ENCODE measurements around the gene HNRNPR. TPM values are rescaled to one million over a fixed set of nuclear protein-coding genes. Genes with fewer than 3 reads are reported as not detected.

The HNRNPR gene
- total RNA-seq, 1 experiment from 2014 or later = 194 TPM

Other genes starting within 250 kb of the HNRNPR start
- gene LUZP1, start 175.4 kb downstream of the HNRNPR start, total RNA-seq (2021; ENCODE audit: unreplicated experiment) = 22.4 TPM
- gene HTR1D, start 126.8 kb downstream of the HNRNPR start, total RNA-seq (2021; ENCODE audit: unreplicated experiment) = 3.5 TPM
- 8.1 TPM for gene ZNF436, start 25.6 kb upstream of the HNRNPR start, total RNA-seq (2021; ENCODE audit: unreplicated experiment)
- gene TCEA3, start 80.5 kb upstream of the HNRNPR start, total RNA-seq (2021; ENCODE audit: unreplicated experiment) = 3.7 TPM
- gene ASAP3, start 139.9 kb upstream of the HNRNPR start, total RNA-seq (2021; ENCODE audit: unreplicated experiment) = 19.7 TPM
- gene E2F2, start 186.9 kb upstream of the HNRNPR start, total RNA-seq (2021; ENCODE audit: unreplicated experiment) = 16.3 TPM
- gene ID3, start 215.2 kb upstream of the HNRNPR start, total RNA-seq (2021; ENCODE audit: unreplicated experiment) = 183 TPM